ENCODE measurements around the gene TAF6. TPM values are rescaled to one million over a fixed set of nuclear protein-coding genes. Genes with fewer than 3 reads are reported as not detected.

TAF6 gene
- total and polyA plus RNA-seq, 9 donors, result 14.1 to 41.0 (median 34.9) TPM

DNA sequence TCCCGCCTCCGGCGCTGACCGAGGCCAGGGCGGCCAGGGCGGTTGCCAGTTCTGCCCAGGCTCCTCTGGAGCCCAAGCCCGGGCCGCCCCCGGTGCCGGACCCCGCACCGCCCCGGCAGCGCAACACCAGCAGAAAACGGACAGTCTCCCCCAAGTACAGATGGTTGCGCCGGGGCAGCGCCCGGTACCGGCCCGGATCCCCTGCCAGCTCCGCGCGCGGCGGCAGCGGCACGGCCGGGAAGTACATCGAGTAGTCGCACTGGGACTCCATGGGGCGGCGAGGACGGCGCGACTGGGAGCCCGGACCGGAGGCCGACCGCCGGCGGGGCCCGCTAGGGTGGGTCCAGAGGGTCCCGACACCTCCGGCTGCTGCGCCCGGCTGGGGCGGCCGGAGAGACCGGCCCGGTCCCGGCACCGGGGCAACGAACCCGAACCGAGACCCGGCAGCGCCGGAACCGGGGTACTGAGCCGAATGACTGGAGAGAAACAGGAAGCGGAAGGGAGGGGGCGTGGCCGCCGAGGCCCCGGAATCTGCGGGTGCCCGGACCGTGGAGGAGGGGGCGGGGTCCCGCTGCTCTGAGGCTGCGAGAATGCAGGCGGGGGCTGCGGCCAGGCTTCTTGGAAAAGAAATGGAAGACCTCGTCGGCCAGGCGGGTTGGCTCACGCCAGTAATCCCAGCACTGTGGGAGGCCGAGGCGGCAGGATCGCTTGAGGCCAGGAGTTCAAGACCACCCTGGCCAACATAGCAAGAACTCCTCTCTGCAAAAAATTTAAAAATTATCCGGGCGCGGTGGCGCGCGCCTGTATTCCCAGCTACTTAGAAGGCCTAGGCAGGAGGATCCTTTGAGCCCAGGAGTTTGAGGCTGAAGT, 39.3 kb upstream of the TAF6 start, which contains the start of gene TRAPPC14:
TRAPPC14 (minus strand) TSS at position 495 of the 870 bp plus-strand sequence; CDS start at position 271, 224 bp downstream.
- H3K4me1 ChIP-seq (ENCODE audit: control insufficient read depth, insufficient read depth, low read length), result peaks cover 16% of the 10 kb centered on the region
- peak within 1 kb of the TSS; percentile 90 for H3K27ac ChIP-seq (ENCODE audit: low read length)
- H3K4me3 ChIP-seq (ENCODE audit: low read length), result peak within 1 kb of the TSS; percentile 48
- DNase-seq, result peak; percentile 94
- no peaks in the 10 kb centered on the region for H3K27me3 ChIP-seq (ENCODE audit: control insufficient read depth, insufficient read depth, low read length)
- peaks cover 37% of the 10 kb centered on the region for H3K36me3 ChIP-seq (ENCODE audit: control insufficient read depth, insufficient read depth, low read length)
- H3K9me3 ChIP-seq (replicated peaks; ENCODE audit: control insufficient read depth, low read depth, low read length), result no peaks in the 10 kb centered on the region
- under 1% methylated on average over 75 of the region's 87 CpGs for WGBS (ENCODE audit: insufficient coverage)

DNA sequence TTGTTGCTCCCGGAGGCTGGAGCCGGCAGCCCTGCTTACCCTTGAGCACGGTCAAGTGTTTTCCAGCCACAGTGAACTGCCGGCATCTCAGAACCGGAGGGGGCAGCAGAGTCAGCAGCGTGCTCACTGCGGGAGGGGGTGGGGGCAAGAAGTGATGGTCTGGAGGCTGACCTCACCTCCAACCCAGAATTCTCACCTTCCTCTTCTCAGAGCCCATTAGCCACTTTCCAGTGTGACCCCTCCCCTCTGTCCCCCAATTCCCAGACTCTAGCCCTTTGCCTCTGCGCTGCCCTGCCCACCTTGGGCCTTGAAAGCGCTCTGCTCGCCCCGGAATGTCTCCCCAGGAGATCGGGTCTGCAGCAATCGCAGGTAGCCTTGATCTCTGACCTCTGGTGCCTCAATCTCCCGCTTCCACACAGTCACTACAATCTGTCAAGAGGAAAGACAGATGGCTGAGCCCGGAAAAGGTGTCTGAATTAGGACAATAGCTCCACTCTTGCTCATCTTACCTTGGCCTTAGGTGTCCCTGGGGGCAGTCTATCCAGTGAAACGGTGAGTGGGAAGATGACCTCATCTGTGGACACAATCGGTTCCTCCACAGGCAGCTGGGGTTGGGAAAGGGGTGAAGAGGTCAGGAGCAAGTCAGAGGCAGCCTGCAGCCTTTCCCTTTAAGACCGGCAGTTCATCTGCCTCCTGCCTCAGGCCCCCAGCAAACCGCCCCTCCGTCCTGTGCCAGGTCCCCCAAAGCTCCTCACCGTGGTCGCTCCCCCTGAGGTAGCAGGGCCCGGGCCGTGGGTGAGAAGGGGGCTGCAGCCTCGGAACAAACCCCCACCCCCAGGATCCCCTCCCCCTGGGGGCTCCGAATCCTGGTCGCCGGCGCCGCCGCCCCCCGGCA, 38.4 kb upstream of the TAF6 start:
- WGBS (ENCODE audit: insufficient coverage), result 11% methylated on average over 15 of the region's 32 CpGs
- Histone ChIP-seq H3K4me3 (ENCODE audit: low read length) (peak overlapping the region; percentile 48), H3K27me3 (ENCODE audit: control insufficient read depth, insufficient read depth, low read length) (no peaks in the 10 kb centered on the region), H3K4me1 (ENCODE audit: control insufficient read depth, insufficient read depth, low read length) (peaks cover 16% of the 10 kb centered on the region), H3K36me3 (ENCODE audit: control insufficient read depth, insufficient read depth, low read length) (peaks cover 43% of the 10 kb centered on the region), H3K9me3 (replicated peaks; ENCODE audit: control insufficient read depth, low read depth, low read length) (no peaks in the 10 kb centered on the region), H3K27ac (ENCODE audit: low read length) (no peak overlapping the region)
- DNase-seq, result no peak

DNA sequence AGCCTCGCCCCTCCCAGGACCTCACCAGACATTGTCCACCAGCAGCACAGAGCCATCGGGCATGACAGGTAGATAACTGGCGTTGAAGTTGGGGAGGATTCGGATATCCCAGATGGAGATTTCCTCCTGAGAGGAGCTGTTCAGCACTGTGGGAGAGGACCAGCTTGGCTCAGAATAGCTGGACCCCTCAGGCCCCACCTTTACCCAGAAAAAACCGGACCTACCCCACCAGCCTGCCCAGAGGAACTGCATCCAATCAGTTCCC, 37.8 kb upstream of the TAF6 start:
- Histone ChIP-seq H3K4me3 (ENCODE audit: low read length) (no peak overlapping the region), H3K27ac (ENCODE audit: low read length) (no peak overlapping the region), H3K27me3 (ENCODE audit: control insufficient read depth, insufficient read depth, low read length) (no peaks in the 10 kb centered on the region), H3K4me1 (ENCODE audit: control insufficient read depth, insufficient read depth, low read length) (peaks cover 16% of the 10 kb centered on the region), H3K36me3 (ENCODE audit: control insufficient read depth, insufficient read depth, low read length) (peaks cover 45% of the 10 kb centered on the region), H3K9me3 (replicated peaks; ENCODE audit: control insufficient read depth, low read depth, low read length) (no peaks in the 10 kb centered on the region)
- DNase-seq, result no peak
- WGBS (ENCODE audit: insufficient coverage), result 0% methylated on average over 1 of the region's 5 CpGs

DNA sequence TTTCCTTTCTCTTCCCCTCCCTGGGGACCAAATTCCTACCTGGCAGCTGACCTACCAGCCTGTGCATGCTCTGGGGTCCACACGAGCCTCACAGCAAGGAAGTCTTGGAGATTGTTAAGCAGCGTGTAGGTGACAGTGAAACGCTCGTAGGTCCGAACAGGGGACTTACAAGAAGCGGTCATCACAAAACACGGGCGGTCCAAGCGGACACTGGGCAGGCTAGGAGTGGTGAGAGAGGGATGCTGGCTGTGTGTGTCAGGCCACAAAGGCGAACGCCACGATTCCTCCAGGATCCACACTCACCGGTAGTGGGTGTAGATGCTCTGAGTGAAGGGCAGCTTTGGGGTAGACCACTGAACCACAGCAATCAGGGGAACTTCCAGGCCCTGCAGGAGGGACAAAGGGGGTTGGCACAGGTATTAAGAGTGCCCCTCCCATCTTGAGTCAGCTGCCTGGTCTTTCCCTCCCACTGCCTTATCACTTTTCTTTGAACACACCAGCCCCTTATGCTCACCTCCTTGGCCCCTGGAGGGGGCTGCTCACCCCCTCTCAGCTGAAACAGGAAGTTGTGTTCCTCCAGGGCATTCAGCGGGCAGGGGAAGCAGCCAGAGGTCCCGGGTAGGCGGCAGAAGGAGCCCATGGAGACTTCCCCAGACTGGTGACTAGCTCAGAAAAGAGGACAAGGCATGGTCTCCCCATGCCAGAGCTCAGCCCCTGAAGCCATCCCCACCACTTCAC, 37.3 kb upstream of the TAF6 start:
- H3K36me3 ChIP-seq (ENCODE audit: control insufficient read depth, insufficient read depth, low read length), result peaks cover 45% of the 10 kb centered on the region
- H3K27me3 ChIP-seq (ENCODE audit: control insufficient read depth, insufficient read depth, low read length), result no peaks in the 10 kb centered on the region
- no peak for DNase-seq
- no peaks in the 10 kb centered on the region for H3K9me3 ChIP-seq (replicated peaks; ENCODE audit: control insufficient read depth, low read depth, low read length)
- H3K27ac ChIP-seq (ENCODE audit: low read length), result no peak overlapping the region
- H3K4me3 ChIP-seq (ENCODE audit: low read length), result no peak overlapping the region
- H3K4me1 ChIP-seq (ENCODE audit: control insufficient read depth, insufficient read depth, low read length), result peaks cover 16% of the 10 kb centered on the region
- WGBS (ENCODE audit: insufficient coverage), result 80% methylated on average over 11 of the region's 16 CpGs

DNA sequence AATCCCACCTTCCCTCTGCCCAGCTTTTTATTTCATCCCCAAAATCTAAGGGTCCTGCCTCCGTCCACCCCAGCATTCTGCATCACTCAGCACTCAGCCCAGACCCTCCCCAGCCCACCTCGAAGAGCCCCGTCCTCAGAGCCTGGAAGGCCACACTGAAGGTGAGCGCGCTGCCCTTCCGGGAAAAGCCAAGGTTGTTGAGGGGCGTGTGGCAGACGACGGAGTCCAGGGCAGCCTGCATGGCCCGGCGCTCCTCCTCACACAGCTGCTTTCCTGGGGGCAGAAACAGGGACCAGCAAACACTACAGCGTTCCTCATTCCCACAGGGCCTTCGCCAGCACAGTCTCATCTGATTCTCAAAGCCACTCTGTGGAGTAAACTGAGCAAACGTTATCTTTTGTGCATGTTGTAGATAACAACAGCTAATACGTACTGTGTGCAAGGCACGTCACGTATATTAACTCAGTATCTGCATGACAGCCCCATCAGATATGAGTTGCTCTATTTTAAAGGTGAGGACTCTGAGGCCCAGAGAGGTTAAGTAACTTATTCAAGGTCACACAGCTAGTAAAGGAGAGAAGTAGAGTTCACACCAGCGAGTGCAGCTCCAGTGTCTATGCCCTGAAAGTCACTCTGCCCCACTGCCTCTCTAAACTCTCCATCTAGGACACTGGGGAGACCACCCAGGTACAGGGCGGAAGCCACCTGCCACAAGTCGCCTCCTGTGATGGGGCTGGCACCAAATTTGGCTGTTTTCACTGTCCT, 36.6 kb upstream of the TAF6 start:
- no peak for DNase-seq
- Histone ChIP-seq H3K27me3 (ENCODE audit: control insufficient read depth, insufficient read depth, low read length) (no peaks in the 10 kb centered on the region), H3K27ac (ENCODE audit: low read length) (no peak overlapping the region), H3K4me3 (ENCODE audit: low read length) (no peak overlapping the region), H3K4me1 (ENCODE audit: control insufficient read depth, insufficient read depth, low read length) (peaks cover 16% of the 10 kb centered on the region), H3K9me3 (replicated peaks; ENCODE audit: control insufficient read depth, low read depth, low read length) (no peaks in the 10 kb centered on the region), H3K36me3 (ENCODE audit: control insufficient read depth, insufficient read depth, low read length) (peaks cover 45% of the 10 kb centered on the region)
- WGBS (ENCODE audit: insufficient coverage), result 89% methylated on average over 14 of the region's 20 CpGs

DNA sequence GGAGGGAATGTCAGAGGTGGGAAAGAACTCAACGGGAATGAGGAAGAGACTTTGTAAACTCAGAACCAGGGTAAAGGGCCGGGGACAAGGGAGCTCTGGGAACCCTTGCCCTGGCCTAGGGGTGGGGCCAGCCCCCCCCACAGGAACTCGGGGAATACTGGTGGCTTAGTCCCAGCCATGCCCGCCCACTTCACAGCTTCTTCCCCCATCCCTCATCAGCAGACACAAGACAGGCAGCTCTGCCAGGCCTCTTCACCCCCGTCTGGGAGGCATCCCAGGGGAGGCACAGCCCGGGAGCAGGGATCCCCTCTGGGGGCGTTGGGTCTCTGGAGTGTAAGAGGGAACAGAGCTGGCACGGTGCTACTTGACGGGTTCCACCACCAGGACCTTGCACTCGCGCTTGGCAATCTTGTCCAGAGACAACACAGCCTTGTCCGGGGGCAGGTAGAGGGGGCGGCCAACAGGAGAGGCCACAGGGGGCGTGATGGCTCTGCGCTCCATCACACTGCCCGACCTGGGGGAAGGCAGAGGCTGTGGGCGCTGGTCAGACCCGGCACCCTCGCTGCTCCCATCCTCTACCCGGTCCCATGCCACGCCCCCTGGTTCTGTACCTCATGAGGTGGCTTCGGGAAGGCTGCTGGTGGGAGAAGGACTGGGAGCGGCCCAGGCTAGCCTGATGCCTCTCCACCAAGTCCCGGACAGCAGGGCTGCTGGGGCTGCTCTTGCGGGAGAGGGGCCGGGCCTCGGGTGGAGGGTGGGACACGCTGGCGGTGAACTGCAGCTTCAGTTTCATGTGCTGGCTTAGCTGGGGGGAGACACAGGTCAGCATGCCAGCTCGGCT, 35.7 kb upstream of the TAF6 start:
- H3K9me3 ChIP-seq (replicated peaks; ENCODE audit: control insufficient read depth, low read depth, low read length), result no peaks in the 10 kb centered on the region
- no peak overlapping the region for H3K4me3 ChIP-seq (ENCODE audit: low read length)
- 79% methylated on average over 22 of the region's 30 CpGs for WGBS (ENCODE audit: insufficient coverage)
- H3K27me3 ChIP-seq (ENCODE audit: control insufficient read depth, insufficient read depth, low read length), result no peaks in the 10 kb centered on the region
- peaks cover 45% of the 10 kb centered on the region for H3K36me3 ChIP-seq (ENCODE audit: control insufficient read depth, insufficient read depth, low read length)
- H3K27ac ChIP-seq (ENCODE audit: low read length), result no peak overlapping the region
- peaks cover 17% of the 10 kb centered on the region for H3K4me1 ChIP-seq (ENCODE audit: control insufficient read depth, insufficient read depth, low read length)
- DNase-seq, result no peak

DNA sequence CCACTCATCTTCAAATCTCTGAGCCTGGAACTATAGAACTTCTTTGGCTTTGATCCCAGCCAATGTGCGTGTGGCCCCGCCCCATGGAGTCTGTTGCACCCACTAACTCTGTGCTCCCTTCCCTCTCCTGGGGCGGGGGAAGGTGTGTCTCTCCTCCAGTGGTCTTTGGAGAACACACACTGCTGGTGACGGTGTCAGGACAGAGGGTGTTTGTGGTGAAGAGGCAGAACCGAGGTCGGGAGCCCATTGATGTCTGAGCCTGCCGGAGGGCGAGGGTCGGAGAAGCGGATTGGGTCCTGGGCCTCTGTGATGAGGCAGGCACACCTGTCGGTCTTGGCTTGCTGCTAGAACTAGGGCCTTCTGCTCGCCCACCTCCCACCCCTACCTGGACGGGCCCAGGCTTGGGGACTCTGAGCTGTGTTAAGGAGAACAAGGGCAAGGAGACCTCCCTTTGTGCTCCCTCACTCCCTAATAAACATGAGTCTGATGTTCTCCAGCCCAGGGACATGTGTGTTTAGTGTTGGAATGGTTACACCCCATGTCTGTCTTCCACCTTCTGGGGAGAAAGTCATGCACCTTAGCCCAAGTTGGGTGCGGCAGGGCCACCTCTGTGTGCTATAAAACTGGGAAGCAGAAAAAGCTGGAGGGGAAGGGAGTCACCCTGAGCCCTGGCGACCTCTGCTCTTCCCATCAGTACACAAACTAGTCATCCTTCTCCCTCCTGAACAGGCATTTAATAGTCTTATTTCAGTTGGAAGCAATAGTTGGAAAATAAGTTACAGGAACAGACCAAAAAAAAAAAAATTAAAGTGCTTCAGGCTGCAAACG, 34.8 kb upstream of the TAF6 start:
- DNase-seq, result no peak
- Histone ChIP-seq H3K27me3 (ENCODE audit: control insufficient read depth, insufficient read depth, low read length) (no peaks in the 10 kb centered on the region), H3K27ac (ENCODE audit: low read length) (no peak overlapping the region), H3K4me3 (ENCODE audit: low read length) (no peak overlapping the region), H3K9me3 (replicated peaks; ENCODE audit: control insufficient read depth, low read depth, low read length) (no peaks in the 10 kb centered on the region), H3K4me1 (ENCODE audit: control insufficient read depth, insufficient read depth, low read length) (peaks cover 21% of the 10 kb centered on the region), H3K36me3 (ENCODE audit: control insufficient read depth, insufficient read depth, low read length) (peaks cover 45% of the 10 kb centered on the region)
- WGBS (ENCODE audit: insufficient coverage), result 50% methylated on average over 2 of the region's 16 CpGs

DNA sequence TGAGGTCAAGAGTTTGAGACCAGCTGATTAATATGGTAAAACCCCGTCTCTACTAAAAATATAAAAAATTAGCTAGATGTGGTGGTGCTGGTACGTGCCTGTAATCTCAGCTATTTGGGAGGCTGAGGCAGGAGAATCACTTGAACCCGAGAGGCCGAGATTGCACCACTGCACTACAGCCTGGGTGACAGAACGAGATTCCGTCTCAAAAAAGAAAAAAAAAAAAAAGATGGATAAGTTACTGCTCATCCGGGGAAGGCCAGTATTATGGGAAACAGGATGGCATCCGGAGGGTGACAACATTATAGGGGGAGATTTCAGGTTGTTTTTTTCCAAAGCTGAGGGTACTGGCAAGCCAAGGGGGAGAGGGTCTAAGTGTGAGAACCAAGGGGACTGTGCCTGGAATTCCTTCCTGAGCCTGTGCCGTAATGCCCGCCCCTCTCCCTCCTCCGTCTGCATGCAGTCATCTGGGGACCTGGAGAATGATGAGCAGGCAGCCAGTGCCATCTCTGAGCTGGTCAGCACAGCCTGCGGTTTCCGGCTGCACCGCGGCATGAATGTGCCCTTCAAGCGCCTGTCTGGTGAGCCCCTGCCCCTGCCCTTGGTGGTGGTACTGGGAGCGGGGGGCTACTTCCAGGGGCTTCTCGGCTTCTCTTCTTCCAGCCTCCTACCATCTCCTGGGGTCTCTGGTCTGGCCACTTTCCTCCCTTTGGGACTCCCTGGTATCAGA, 33.9 kb upstream of the TAF6 start:
- Histone ChIP-seq H3K4me3 (ENCODE audit: low read length) (no peak overlapping the region), H3K36me3 (ENCODE audit: control insufficient read depth, insufficient read depth, low read length) (peaks cover 45% of the 10 kb centered on the region), H3K27me3 (ENCODE audit: control insufficient read depth, insufficient read depth, low read length) (no peaks in the 10 kb centered on the region), H3K9me3 (replicated peaks; ENCODE audit: control insufficient read depth, low read depth, low read length) (no peaks in the 10 kb centered on the region), H3K4me1 (ENCODE audit: control insufficient read depth, insufficient read depth, low read length) (peaks cover 23% of the 10 kb centered on the region), H3K27ac (ENCODE audit: low read length) (no peak overlapping the region)
- DNase-seq, result no peak
- 82% methylated on average over 10 of the region's 18 CpGs for WGBS (ENCODE audit: insufficient coverage)

All from muscle of leg (tissue), 11 donors.